GM13977 (cell line): ENCODE results near the gene MYL4.

ENCODE experiments used
- DNase-seq: peaks from one replicate; pipeline ENCODE4 v3.0.0; 2012; ENCODE audit warnings: low spot score
- CTCF ChIP-seq: IDR thresholded peaks from 2 replicates; pipeline ENCODE4 v1.5.1; 2012; ENCODE audit warnings: mild to moderate bottlenecking, control low read depth; ENCODE audit not compliant: insufficient read depth; ENCODE audit errors: extremely low read depth, missing control alignments
- in situ Hi-C: fragments of 300-500 bp; cut with MboI; formaldehyde crosslinking; loops from one replicate; pipeline ENCODE4 v1.12.0; 2022; ENCODE audit warnings: low sequenced_read_pairs, low pct_unique_long_range_greater_than_20kb, mixed read lengths, inconsistent platforms; ENCODE audit not compliant: unreplicated experiment

Gene MYL4

GRCh38 chr17:47250855-47251254 lies 41.7 kb downstream of the MYL4 start:
- DNase-seq: no peak
- TF ChIP-seq CTCF: no peak
- in situ Hi-C loops: no loop called here

DNA sequence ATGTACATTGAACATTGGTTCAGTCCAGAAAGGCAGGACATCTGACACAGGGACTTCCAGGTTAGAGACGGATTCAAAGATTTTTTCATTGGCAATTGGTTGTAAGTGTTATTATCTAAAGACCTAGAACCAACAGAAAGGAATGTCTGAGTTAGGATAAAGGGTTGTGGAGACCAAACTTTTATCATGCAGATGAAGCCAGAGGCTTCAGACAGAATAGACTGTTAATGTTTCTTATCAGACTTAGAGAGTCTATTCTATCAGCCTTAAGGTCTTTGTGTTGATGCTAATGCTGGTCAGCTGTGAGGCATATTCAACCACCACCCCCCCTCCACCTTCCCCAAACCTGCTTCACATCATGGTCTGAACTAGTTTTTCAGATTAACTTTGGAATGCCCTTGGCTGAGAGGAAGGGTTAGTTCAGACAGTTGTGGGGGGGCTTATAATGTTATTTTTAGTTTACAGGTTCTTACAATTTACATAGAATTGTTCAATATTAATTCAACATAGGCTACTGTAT lies 42.3 kb downstream of the MYL4 start:
- in situ Hi-C loops: no loop called here
- TF ChIP-seq CTCF: no peak
- no peak for DNase-seq

DNA sequence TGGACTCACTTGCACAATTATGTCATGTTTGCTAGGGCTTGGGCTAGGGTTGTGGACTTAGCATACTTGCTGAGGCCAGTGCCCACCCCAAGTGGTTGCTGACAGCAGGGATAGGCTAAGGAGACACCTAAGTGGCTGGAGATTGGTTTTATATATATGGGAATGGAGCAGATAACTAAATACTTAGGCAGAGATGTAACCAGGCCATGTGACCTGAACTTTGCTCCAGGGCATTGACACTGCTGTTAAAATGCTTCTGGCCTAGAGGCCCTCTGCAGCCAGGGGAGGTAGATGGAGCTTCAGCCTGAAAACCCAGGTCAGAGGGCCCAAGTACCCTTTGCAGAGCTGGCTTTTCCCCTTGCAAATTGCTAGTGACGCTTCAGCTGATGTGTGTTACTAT lies 43.1 kb downstream of the MYL4 start:
- no peak for TF ChIP-seq CTCF
- no peak for DNase-seq
- in situ Hi-C loops: no loop called here

DNA sequence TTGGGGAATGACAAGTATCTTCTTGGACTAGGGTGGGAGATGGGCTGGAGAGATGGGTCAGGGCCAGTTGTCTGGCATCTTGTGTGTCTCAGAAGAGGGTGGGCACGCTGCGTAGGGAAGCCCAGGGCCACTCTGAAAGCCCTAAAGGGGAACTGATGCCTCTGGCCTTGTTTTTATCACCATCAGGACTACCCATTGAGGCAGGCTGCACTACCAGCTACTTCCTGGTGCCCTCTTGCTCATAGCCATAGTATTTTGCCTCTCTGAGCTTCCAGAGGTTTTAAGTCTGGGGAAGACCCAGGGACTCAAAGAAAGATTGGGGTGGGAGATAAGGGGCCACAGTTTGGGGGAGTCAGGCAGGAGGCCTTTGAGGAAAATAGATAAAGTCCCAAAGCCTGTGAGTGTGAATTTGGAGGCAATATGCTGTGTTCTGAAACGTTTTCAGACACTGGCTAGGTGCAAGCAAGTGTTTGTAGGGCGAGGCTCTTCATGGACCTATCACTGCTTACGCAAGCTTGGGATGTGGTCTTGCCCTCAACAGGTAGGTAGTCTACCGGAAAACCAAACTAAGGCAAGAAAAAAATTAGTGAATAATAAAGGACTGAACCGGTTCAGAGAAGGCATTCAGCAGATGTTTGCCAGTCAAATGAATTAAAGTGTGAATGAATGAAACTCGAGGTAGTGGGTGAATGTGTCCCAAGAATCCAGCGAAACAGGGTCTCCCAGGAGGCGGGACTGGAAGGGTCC lies 43.8 kb downstream of the MYL4 start:
- DNase-seq: no peak
- no peak for TF ChIP-seq CTCF

GRCh38 chr17:47253541-47254402 lies 44.6 kb downstream of the MYL4 start, which contains the start of gene ITGB3:
TSS of gene ITGB3 (plus strand) at chr17:47253827. CDS start at chr17:47253862, 35 bp downstream.
- peak; percentile 63 for TF ChIP-seq CTCF
- DNase-seq: peak; percentile 88
- in situ Hi-C loops: no loop called here

More for the DNA sequence above, 43.8 kb downstream of the MYL4 start:
- in situ Hi-C loops: no loop called here

GRCh38 chr17:47254403-47254943 lies 45.3 kb downstream of the MYL4 start:
- TF ChIP-seq CTCF: no peak
- in situ Hi-C loops: no loop called here
- no peak for DNase-seq
